GM08714 (cell line): ENCODE measurements around the gene TIMP1.

ENCODE experiments used
- H3K4me3 ChIP-seq: fragments of 200-500 bp; sonication (Bioruptor generic); 2 replicates; pipeline ENCODE4 v1.5.1; 2014; ENCODE audit warnings: mild to moderate bottlenecking, low read length, inconsistent platforms
- ZNF274 ChIP-seq: IDR thresholded peaks from 2 replicates; pipeline ENCODE4 v1.6.1; 2012; ENCODE audit warnings: mild to moderate bottlenecking, low read depth, low read length

Gene TIMP1

GRCh38 chrX:47566841-47567240, 15.4 kb upstream of the TIMP1 start:
- TF ChIP-seq ZNF274, result no peak
- H3K4me3 ChIP-seq, result no peak overlapping the region

GRCh38 chrX:47568656-47569295, 13.5 kb upstream of the TIMP1 start:
- no peak for TF ChIP-seq ZNF274
- no peak overlapping the region for H3K4me3 ChIP-seq

GRCh38 chrX:47570794-47571193, 11.4 kb upstream of the TIMP1 start:
- H3K4me3 ChIP-seq, result no peak overlapping the region
- TF ChIP-seq ZNF274, result no peak

- TF ChIP-seq ZNF274, result no peak
- no peak overlapping the region for H3K4me3 ChIP-seq
Observed at GRCh38 chrX:47571215-47571614, 11.0 kb upstream of the TIMP1 start.

- no peak overlapping the region for H3K4me3 ChIP-seq
- TF ChIP-seq ZNF274, result no peak
Observed at GRCh38 chrX:47571896-47572295, 10.3 kb upstream of the TIMP1 start.

GRCh38 chrX:47572773-47573340, 9.4 kb upstream of the TIMP1 start:
- no peak overlapping the region for H3K4me3 ChIP-seq
- no peak for TF ChIP-seq ZNF274

GRCh38 chrX:47573341-47574075, 8.7 kb upstream of the TIMP1 start:
- no peak overlapping the region for H3K4me3 ChIP-seq
- TF ChIP-seq ZNF274, result no peak

- no peak overlapping the region for H3K4me3 ChIP-seq
- TF ChIP-seq ZNF274, result no peak
Observed at GRCh38 chrX:47574076-47574546, 8.1 kb upstream of the TIMP1 start.

- no peak overlapping the region for H3K4me3 ChIP-seq
- no peak for TF ChIP-seq ZNF274
Observed at GRCh38 chrX:47574547-47575301, 7.5 kb upstream of the TIMP1 start.

GRCh38 chrX:47576021-47576898, 6.0 kb upstream of the TIMP1 start:
- no peak overlapping the region for H3K4me3 ChIP-seq

GRCh38 chrX:47577424-47577823, 4.8 kb upstream of the TIMP1 start:
- no peak overlapping the region for H3K4me3 ChIP-seq
- no peak for TF ChIP-seq ZNF274

More at GRCh38 chrX:47576021-47576898, 6.0 kb upstream of the TIMP1 start:
- TF ChIP-seq ZNF274, result no peak

GRCh38 chrX:47577901-47578300, 4.3 kb upstream of the TIMP1 start:
- no peak for TF ChIP-seq ZNF274

GRCh38 chrX:47578692-47579091, 3.5 kb upstream of the TIMP1 start:
- H3K4me3 ChIP-seq, result no peak overlapping the region
- no peak for TF ChIP-seq ZNF274

More at GRCh38 chrX:47577901-47578300, 4.3 kb upstream of the TIMP1 start:
- no peak overlapping the region for H3K4me3 ChIP-seq
